Esophagus muscularis mucosa (tissue), 4 donors: ENCODE results near the gene SYNPO2. TPM values are rescaled to one million over a fixed set of nuclear protein-coding genes. Genes with fewer than 3 reads are reported as not detected.

Experiments used
- DNase-seq: peaks from one replicate; pipeline ENCODE4 v3.0.0-alpha.2; 2017; ENCODE audit errors: extremely low spot score
- H3K27ac ChIP-seq, 4 donors: fragments of 200-600 bp; sonication (generic); replicated peaks in 1 of 4; 1 replicate in 3 of 4; 2 replicates in 1 of 4; pipeline ENCODE4 v1.5.1; 2016 to 2019; ENCODE audit warnings: mild to moderate bottlenecking in 1 of 4
- H3K27me3 ChIP-seq, 4 donors: fragments of 200-600 bp; sonication (generic); one replicate each; pipeline versions ENCODE4 v1.5.1 to v1.6.0; 2016 to 2019
- H3K36me3 ChIP-seq, 4 donors: fragments of 200-600 bp; sonication (generic); one replicate each; pipeline ENCODE4 v1.5.1; 2016 to 2019
- H3K4me1 ChIP-seq, 4 donors: fragments of 200-600 bp; sonication (generic); one replicate each; pipeline ENCODE4 v1.5.1; 2016 to 2019
- H3K4me3 ChIP-seq, 4 donors: fragments of 200-600 bp; sonication (generic); 1 replicate in 2 of 4; 2 replicates in 2 of 4; pipeline ENCODE4 v1.5.1; 2016 to 2019; ENCODE audit warnings: mild to moderate bottlenecking in 4 of 4, moderate library complexity in 1 of 4
- H3K9me3 ChIP-seq, 4 donors: fragments of 200-600 bp; sonication (generic); 1 replicate in 3 of 4; 2 replicates in 1 of 4; pipeline ENCODE4 v1.5.1; 2016 to 2019
- EP300 ChIP-seq: sonication (generic); formaldehyde crosslinking; IDR thresholded peaks from one replicate; pipeline ENCODE4 v1.6.1; 2017; ENCODE audit warnings: antibody characterized with exemption
- POLR2A ChIP-seq: fragments of 450-650 bp; IDR thresholded peaks from one replicate; pipeline ENCODE4 v1.6.1; 2017; ENCODE audit warnings: antibody characterized with exemption, moderate library complexity, mild to moderate bottlenecking, low read depth
- POLR2AphosphoS5 ChIP-seq, 2 donors: sonication (generic); formaldehyde crosslinking; IDR thresholded peaks; one replicate each; pipeline ENCODE4 v1.6.1; 2017; ENCODE audit warnings: antibody characterized with exemption in 2 of 2
- WGBS: methylation state at CpG from one replicate; pipeline ENCODE4 v1.1.5; 2018; 5-methylcytosine and 5-hydroxymethylcytosine counted together
- intact Hi-C: fragments of 100-400 bp; cut with DNase I; formaldehyde crosslinking; loops from one replicate; pipeline ENCODE4 v1.15.1; 2023
- total RNA-seq, 4 donors: library from RNA; depleted of rRNA; stranded (reverse); fragments of >200 nt; gene quantifications; one replicate each; pipeline versions ENCODE4 v1.1.0 to v1.2.1, GENCODE V29; 2016
- TF ChIP-seq, protein P1 (sequence below), 3 experiments: fragments of 200-600 bp in 2 of 3; fragments of 450-650 bp in 1 of 3; sonication (generic) in 2 of 3; IDR thresholded peaks; one replicate each; pipeline ENCODE4 v1.5.1; 2017 to 2019; ENCODE audit warnings: antibody characterized with exemption in 3 of 3, mild to moderate bottlenecking in 2 of 3, moderate library complexity in 1 of 3

SYNPO2 gene
- total RNA-seq, 4 donors from 2014 or later, result 2,073 to 2,783 (median 2,517) TPM

DNA sequence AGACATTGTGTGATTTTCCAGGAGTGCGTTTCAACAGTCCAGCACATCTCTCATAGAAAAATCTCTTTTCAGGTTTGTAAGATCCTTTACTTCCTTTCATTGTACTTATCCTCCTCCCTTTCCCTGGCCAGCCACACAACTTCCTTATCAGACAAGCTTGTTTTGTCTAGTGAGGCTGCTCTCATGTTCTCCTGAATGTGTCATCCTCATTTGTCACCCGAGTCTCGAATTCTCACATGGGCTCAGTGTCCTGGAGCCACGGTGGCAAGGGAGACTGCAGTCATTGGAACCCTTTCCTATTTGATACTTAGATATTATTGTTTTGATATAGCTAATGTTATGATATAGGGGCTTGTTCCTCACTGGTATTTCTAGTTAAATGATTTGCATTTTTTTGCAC, 16.9 kb downstream of the SYNPO2 start:
- no peak for DNase-seq

DNA sequence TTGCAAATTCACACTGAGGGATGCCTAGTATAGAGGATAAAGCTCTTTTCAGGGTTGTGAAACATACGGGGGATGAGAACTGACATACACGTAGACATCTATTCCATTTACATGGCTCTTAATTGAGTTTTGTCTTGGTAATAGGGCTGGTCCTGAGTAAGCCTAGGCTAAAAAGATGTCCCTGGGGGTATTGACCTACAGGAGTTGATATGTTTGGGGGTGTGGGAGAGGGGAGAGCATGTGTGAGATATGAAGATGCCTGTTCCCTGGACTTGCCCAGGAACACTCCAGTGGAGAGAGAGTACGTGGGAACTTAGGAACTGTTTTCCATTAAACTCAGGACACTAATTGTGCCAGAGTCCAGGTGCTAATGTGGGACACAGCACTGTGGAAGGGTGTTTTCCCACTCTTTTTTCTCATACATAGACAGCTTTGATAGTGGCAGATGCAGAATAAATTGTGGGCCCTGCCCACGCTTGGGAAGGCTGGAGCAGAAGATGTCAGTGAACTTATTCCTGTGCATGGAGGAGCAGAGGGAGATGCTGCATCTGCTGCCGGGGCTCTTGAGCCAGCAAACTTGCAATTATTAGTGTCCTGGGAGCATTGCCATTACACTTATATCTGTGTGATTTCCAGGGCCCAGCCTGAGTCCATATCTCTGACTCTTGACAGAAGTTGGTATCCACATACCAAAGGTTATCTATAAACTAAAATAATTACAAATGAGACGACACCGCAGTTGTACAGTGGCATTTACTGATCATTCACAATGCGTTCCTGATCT, 20.7 kb downstream of the SYNPO2 start:
- intact Hi-C loops, result no loop called here
- peak overlapping the region; percentile 3 to 36 (median 25) for H3K4me3 ChIP-seq
- peak overlapping the region; percentile 73 to 89 (median 87) for H3K27ac ChIP-seq

More for the DNA sequence above, 16.9 kb downstream of the SYNPO2 start:
- Histone ChIP-seq H3K36me3 (no peaks in the 10 kb centered on the region), H3K27me3 (no peaks in the 10 kb centered on the region), H3K9me3 (no peaks in the 10 kb centered on the region), H3K4me3 (peak overlapping the region in 3 of 4 donors; percentile 12 to 18 (median 16)), H3K4me1 (peaks cover 42 to 98% (median 81%) of the 10 kb centered on the region in 4 donors), H3K27ac (peak overlapping the region; percentile 87 to 90 (median 88))
- intact Hi-C loops, result no loop called here
- TF ChIP-seq POLR2AphosphoS5 (IDR thresholded peaks at IDR 0.05) (no peak), EP300 (no peak), POLR2A (no peak)
- TF ChIP-seq, protein P1, sequence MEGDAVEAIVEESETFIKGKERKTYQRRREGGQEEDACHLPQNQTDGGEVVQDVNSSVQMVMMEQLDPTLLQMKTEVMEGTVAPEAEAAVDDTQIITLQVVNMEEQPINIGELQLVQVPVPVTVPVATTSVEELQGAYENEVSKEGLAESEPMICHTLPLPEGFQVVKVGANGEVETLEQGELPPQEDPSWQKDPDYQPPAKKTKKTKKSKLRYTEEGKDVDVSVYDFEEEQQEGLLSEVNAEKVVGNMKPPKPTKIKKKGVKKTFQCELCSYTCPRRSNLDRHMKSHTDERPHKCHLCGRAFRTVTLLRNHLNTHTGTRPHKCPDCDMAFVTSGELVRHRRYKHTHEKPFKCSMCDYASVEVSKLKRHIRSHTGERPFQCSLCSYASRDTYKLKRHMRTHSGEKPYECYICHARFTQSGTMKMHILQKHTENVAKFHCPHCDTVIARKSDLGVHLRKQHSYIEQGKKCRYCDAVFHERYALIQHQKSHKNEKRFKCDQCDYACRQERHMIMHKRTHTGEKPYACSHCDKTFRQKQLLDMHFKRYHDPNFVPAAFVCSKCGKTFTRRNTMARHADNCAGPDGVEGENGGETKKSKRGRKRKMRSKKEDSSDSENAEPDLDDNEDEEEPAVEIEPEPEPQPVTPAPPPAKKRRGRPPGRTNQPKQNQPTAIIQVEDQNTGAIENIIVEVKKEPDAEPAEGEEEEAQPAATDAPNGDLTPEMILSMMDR (IDR thresholded peaks at IDR 0.05), result no peak
- 29% methylated on average over 4 of the region's 4 CpGs for WGBS

GRCh38 chr4:118910221-118910620, 21.6 kb downstream of the SYNPO2 start:
- H3K4me3 ChIP-seq, result peak overlapping the region in 2 of 4 donors; percentile 16 to 25
- intact Hi-C loops, result no loop called here
- peak overlapping the region; percentile 73 to 89 (median 87) for H3K27ac ChIP-seq
- no peaks in the 10 kb centered on the region for H3K27me3 ChIP-seq
- WGBS, result 41% methylated on average over 3 of the region's 3 CpGs
- no peak for DNase-seq
- TF ChIP-seq POLR2AphosphoS5 (IDR thresholded peaks at IDR 0.05) (no peak), POLR2A (no peak)
- TF ChIP-seq, protein P1 (IDR thresholded peaks at IDR 0.05), result no peak
- H3K36me3 ChIP-seq, result no peaks in the 10 kb centered on the region
- no peaks in the 10 kb centered on the region for H3K9me3 ChIP-seq
- H3K4me1 ChIP-seq, result peaks cover 25 to 86% (median 64%) of the 10 kb centered on the region in 4 donors

More for the DNA sequence above, 20.7 kb downstream of the SYNPO2 start:
- no peak for DNase-seq
- no peaks in the 10 kb centered on the region for H3K9me3 ChIP-seq
- peaks cover 32 to 92% (median 71%) of the 10 kb centered on the region in 4 donors for H3K4me1 ChIP-seq
- no peaks in the 10 kb centered on the region for H3K27me3 ChIP-seq
- TF ChIP-seq, protein P1 (IDR thresholded peaks at IDR 0.05), result no peak
- no peak for TF ChIP-seq POLR2A
- peak in 1 of 2 donors; percentile 8 for TF ChIP-seq POLR2AphosphoS5 (IDR thresholded peaks at IDR 0.05)
- 40% methylated on average over 8 of the region's 8 CpGs for WGBS
- H3K36me3 ChIP-seq, result no peaks in the 10 kb centered on the region

DNA sequence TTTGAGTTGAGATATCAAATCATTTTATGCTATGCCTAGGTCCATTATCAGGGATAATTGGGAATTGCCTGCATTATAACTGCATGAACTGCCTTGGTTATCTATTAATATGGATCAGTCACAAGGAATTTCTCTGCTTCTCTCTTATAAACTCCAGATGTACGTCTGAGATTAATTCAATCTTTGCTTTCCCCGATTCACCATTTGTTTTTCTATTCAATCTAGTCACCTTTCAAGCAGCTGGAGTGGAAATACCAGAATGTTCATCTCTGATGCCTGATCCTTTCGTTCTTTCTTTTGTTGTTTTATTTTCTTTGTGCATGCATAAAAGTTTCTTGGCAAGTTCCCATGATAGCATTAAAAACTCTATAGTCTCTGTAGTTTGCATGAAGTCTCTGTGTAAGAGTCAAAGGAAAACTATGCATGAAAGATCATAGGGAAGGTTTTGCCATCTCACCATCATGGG, 22.6 kb downstream of the SYNPO2 start:
- no peak overlapping the region for H3K4me3 ChIP-seq
- intact Hi-C loops, result no loop called here
- no peaks in the 10 kb centered on the region for H3K9me3 ChIP-seq
- H3K27me3 ChIP-seq, result no peaks in the 10 kb centered on the region
- TF ChIP-seq POLR2AphosphoS5 (IDR thresholded peaks at IDR 0.05) (no peak), EP300 (no peak), POLR2A (no peak)
- TF ChIP-seq, protein P1 (IDR thresholded peaks at IDR 0.05), result no peak
- no peaks in the 10 kb centered on the region for H3K36me3 ChIP-seq
- peak overlapping the region; percentile 73 to 89 (median 87) for H3K27ac ChIP-seq
- no peak for DNase-seq
- WGBS, result 42% methylated on average over 3 of the region's 3 CpGs
- peaks cover 17 to 81% (median 56%) of the 10 kb centered on the region in 4 donors for H3K4me1 ChIP-seq
